GM23338 (cell line): ENCODE results near the gene GPR3. TPM values are rescaled to one million over a fixed set of nuclear protein-coding genes. Genes with fewer than 3 reads are reported as not detected.

Experiments
- ATAC-seq: fragments of 200-7000 bp; cut with Tn5 transposase; 3 replicates; pipeline ENCODE4 v1.9.1; 2020
- DNase-seq: peaks from one replicate; pipeline ENCODE4 v3.0.0-alpha.2; 2015; ENCODE audit warnings: low spot score
- H2AFZ ChIP-seq: fragments of 200-600 bp; sonication (generic); 2 replicates; pipeline ENCODE4 v1.8.0; 2016; ENCODE audit warnings: antibody characterized with exemption, mild to moderate bottlenecking, moderate library complexity
- H3F3A ChIP-seq: fragments of 200-600 bp; sonication (generic); replicated peaks from 2 replicates; pipeline ENCODE4 v1.8.0; 2017; ENCODE audit warnings: antibody characterized with exemption, mixed run types, low read depth
- H3K27ac ChIP-seq: fragments of 200-600 bp; sonication (generic); 2 replicates; pipeline ENCODE4 v1.6.1; 2016; ENCODE audit warnings: low read depth
- H3K27me3 ChIP-seq: fragments of 200-600 bp; sonication (generic); 2 replicates; pipeline ENCODE4 v1.8.0; 2016; ENCODE audit warnings: mild to moderate bottlenecking, mixed run types, moderate library complexity; ENCODE audit not compliant: insufficient read depth
- H3K36me3 ChIP-seq: fragments of 200-600 bp; sonication (generic); 2 replicates; pipeline ENCODE4 v1.8.0; 2016; ENCODE audit warnings: mild to moderate bottlenecking; ENCODE audit not compliant: insufficient read depth
- H3K4me1 ChIP-seq: fragments of 200-600 bp; sonication (generic); 2 replicates; pipeline ENCODE4 v1.8.0; 2016; ENCODE audit warnings: mild to moderate bottlenecking, moderate library complexity; ENCODE audit not compliant: insufficient read depth
- H3K4me2 ChIP-seq: fragments of 200-600 bp; sonication (generic); 2 replicates; pipeline ENCODE4 v1.7.1; 2017; ENCODE audit warnings: mixed run types
- H3K4me3 ChIP-seq: fragments of 200-600 bp; sonication (generic); 2 replicates; pipeline ENCODE4 v1.6.1; 2016; ENCODE audit warnings: mixed run types
- H3K79me2 ChIP-seq: fragments of 200-600 bp; sonication (generic); replicated peaks from 2 replicates; pipeline ENCODE4 v1.8.0; 2017; ENCODE audit warnings: mild to moderate bottlenecking; ENCODE audit not compliant: insufficient read depth
- H3K9me2 ChIP-seq: fragments of 200-600 bp; sonication (generic); 2 replicates; pipeline ENCODE4 v1.8.0; 2017; ENCODE audit not compliant: insufficient read depth
- H4K20me1 ChIP-seq: fragments of 200-600 bp; sonication (generic); replicated peaks from 2 replicates; pipeline ENCODE4 v1.8.0; 2017; ENCODE audit warnings: mild to moderate bottlenecking; ENCODE audit not compliant: insufficient read depth
- H3K27ac Mint-ChIP-seq: 2 replicates; pipeline ENCODE4 v1.8.0; 2020; ENCODE audit warnings: inconsistent platforms, mild to moderate bottlenecking, moderate library complexity, mixed read lengths
- H3K27me3 Mint-ChIP-seq: 3 replicates; pipeline ENCODE4 v1.8.0; 2022; ENCODE audit warnings: low read depth, mild to moderate bottlenecking, moderate library complexity, mixed read lengths, inconsistent platforms; ENCODE audit not compliant: insufficient read depth, poor library complexity
- H3K36me3 Mint-ChIP-seq: 3 replicates; pipeline ENCODE4 v1.8.0; 2021; ENCODE audit warnings: low read depth, mild to moderate bottlenecking, inconsistent platforms, moderate library complexity, mixed read lengths
- H3K4me1 Mint-ChIP-seq: 3 replicates; pipeline ENCODE4 v1.8.0; 2020; ENCODE audit warnings: mild to moderate bottlenecking, inconsistent platforms, mixed read lengths
- H3K4me3 Mint-ChIP-seq: 3 replicates; pipeline ENCODE4 v1.8.0; 2021; ENCODE audit warnings: moderate library complexity, mild to moderate bottlenecking, inconsistent platforms, mixed read lengths
- H3K9me3 Mint-ChIP-seq: 3 replicates; pipeline ENCODE4 v1.8.0; 2020; ENCODE audit warnings: moderate library complexity, mild to moderate bottlenecking, inconsistent platforms, mixed read lengths
- CREB1 ChIP-seq: fragments of 250-450 bp; sonication (Bioruptor Pico); IDR thresholded peaks from 2 replicates; pipeline ENCODE4 v1.5.0; 2020; ENCODE audit warnings: low read depth, mild to moderate bottlenecking, moderate library complexity
- CTCF ChIP-seq, 2 experiments: fragments of 200-600 bp in 1 of 2; sonication (generic) in 1 of 2; conservative IDR thresholded peaks; 2 replicates each; pipeline versions ENCODE4 v1.5.1 to v1.6.1; 2016 to 2017; ENCODE audit warnings: antibody characterized with exemption in 2 of 2, low read depth in 2 of 2, mild to moderate bottlenecking in 2 of 2, moderate library complexity in 1 of 2
- EZH2 ChIP-seq: fragments of 200-600 bp; sonication (generic); IDR thresholded peaks from one replicate; pipeline ENCODE4 v1.8.0; 2017; ENCODE audit warnings: antibody characterized with exemption, mild to moderate bottlenecking, low read depth; ENCODE audit not compliant: unreplicated experiment
- REST ChIP-seq: IDR thresholded peaks from one replicate; pipeline ENCODE4 v1.6.1; 2018; ENCODE audit warnings: antibody characterized with exemption; ENCODE audit not compliant: unreplicated experiment
- STAT1 ChIP-seq: IDR thresholded peaks from one replicate; pipeline ENCODE4 v1.6.1; 2016; ENCODE audit warnings: antibody characterized with exemption; ENCODE audit not compliant: unreplicated experiment
- ZNF331 ChIP-seq: fragments of 250-450 bp; sonication (Bioruptor Pico); IDR thresholded peaks from 2 replicates; pipeline ENCODE4 v1.5.0; 2020; ENCODE audit warnings: low read depth, mild to moderate bottlenecking, moderate library complexity
- polyA plus RNA-seq: library from polyadenylated mRNA; unstranded; fragments of >200 nt; fragmentation: Nextera tagmentation; extraction: Ambion mirVana; gene quantifications from 2 replicates; pipeline ENCODE4 v1.2.1, GENCODE V29; 2016
- total RNA-seq: library from RNA; depleted of rRNA; stranded (reverse); fragments of >200 nt; shearing (Covaris generic); gene quantifications from 2 replicates; pipeline ENCODE4 v1.2.3, GENCODE V29; 2014
- TF ChIP-seq, protein P1 (sequence below): fragments of 250-450 bp; sonication (Bioruptor Pico); IDR thresholded peaks from 2 replicates; pipeline ENCODE4 v1.5.0; 2020; ENCODE audit warnings: mild to moderate bottlenecking, moderate library complexity
- TF ChIP-seq, protein P2 (sequence below): IDR thresholded peaks from 2 replicates; pipeline ENCODE4 v1.6.1; 2016; ENCODE audit warnings: antibody characterized with exemption

Gene GPR3
- total and polyA plus RNA-seq, 2 experiments from 2014 or later = 5.9 to 9.1 TPM

- TF ChIP-seq, protein P1, sequence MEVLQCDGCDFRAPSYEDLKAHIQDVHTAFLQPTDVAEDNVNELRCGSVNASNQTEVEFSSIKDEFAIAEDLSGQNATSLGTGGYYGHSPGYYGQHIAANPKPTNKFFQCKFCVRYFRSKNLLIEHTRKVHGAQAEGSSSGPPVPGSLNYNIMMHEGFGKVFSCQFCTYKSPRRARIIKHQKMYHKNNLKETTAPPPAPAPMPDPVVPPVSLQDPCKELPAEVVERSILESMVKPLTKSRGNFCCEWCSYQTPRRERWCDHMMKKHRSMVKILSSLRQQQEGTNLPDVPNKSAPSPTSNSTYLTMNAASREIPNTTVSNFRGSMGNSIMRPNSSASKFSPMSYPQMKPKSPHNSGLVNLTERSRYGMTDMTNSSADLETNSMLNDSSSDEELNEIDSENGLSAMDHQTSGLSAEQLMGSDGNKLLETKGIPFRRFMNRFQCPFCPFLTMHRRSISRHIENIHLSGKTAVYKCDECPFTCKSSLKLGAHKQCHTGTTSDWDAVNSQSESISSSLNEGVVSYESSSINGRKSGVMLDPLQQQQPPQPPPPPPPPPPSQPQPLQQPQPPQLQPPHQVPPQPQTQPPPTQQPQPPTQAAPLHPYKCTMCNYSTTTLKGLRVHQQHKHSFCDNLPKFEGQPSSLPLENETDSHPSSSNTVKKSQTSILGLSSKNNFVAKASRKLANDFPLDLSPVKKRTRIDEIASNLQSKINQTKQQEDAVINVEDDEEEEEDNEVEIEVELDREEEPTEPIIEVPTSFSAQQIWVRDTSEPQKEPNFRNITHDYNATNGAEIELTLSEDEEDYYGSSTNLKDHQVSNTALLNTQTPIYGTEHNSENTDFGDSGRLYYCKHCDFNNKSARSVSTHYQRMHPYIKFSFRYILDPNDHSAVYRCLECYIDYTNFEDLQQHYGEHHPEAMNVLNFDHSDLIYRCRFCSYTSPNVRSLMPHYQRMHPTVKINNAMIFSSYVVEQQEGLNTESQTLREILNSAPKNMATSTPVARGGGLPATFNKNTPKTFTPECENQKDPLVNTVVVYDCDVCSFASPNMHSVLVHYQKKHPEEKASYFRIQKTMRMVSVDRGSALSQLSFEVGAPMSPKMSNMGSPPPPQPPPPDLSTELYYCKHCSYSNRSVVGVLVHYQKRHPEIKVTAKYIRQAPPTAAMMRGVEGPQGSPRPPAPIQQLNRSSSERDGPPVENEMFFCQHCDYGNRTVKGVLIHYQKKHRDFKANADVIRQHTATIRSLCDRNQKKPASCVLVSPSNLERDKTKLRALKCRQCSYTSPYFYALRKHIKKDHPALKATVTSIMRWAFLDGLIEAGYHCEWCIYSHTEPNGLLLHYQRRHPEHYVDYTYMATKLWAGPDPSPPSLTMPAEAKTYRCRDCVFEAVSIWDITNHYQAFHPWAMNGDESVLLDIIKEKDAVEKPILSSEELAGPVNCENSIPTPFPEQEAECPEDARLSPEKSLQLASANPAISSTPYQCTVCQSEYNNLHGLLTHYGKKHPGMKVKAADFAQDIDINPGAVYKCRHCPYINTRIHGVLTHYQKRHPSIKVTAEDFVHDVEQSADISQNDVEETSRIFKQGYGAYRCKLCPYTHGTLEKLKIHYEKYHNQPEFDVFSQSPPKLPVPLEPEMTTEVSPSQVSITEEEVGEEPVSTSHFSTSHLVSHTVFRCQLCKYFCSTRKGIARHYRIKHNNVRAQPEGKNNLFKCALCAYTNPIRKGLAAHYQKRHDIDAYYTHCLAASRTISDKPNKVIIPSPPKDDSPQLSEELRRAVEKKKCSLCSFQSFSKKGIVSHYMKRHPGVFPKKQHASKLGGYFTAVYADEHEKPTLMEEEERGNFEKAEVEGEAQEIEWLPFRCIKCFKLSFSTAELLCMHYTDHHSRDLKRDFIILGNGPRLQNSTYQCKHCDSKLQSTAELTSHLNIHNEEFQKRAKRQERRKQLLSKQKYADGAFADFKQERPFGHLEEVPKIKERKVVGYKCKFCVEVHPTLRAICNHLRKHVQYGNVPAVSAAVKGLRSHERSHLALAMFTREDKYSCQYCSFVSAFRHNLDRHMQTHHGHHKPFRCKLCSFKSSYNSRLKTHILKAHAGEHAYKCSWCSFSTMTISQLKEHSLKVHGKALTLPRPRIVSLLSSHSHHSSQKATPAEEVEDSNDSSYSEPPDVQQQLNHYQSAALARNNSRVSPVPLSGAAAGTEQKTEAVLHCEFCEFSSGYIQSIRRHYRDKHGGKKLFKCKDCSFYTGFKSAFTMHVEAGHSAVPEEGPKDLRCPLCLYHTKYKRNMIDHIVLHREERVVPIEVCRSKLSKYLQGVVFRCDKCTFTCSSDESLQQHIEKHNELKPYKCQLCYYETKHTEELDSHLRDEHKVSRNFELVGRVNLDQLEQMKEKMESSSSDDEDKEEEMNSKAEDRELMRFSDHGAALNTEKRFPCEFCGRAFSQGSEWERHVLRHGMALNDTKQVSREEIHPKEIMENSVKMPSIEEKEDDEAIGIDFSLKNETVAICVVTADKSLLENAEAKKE (CRISPR knock-in tag) = no peak
- TF ChIP-seq CTCF (conservative IDR thresholded peaks at IDR 0.05; ENCODE audit: low read depth in 2 of 2) = no peak
- TF ChIP-seq, protein P2, sequence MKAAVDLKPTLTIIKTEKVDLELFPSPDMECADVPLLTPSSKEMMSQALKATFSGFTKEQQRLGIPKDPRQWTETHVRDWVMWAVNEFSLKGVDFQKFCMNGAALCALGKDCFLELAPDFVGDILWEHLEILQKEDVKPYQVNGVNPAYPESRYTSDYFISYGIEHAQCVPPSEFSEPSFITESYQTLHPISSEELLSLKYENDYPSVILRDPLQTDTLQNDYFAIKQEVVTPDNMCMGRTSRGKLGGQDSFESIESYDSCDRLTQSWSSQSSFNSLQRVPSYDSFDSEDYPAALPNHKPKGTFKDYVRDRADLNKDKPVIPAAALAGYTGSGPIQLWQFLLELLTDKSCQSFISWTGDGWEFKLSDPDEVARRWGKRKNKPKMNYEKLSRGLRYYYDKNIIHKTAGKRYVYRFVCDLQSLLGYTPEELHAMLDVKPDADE = no peak
Observed at GRCh38 chr1:27400082-27400962, 7.9 kb downstream of the GPR3 start (continued).

GRCh38 chr1:27400963-27401341 lies 8.5 kb downstream of the GPR3 start:
- no peak overlapping the region for H3K27ac Mint-ChIP-seq
- no peak overlapping the region for H3K4me3 Mint-ChIP-seq
- no peaks in the 10 kb centered on the region for H4K20me1 ChIP-seq
- H3K79me2 ChIP-seq = no peaks in the 10 kb centered on the region
- H3K4me1 ChIP-seq = peaks cover 46% of the 10 kb centered on the region
- no peak overlapping the region for H3K27ac ChIP-seq
- no peak for DNase-seq
- TF ChIP-seq, protein P2 = no peak
- TF ChIP-seq REST (no peak), ZNF331 (CRISPR knock-in tag) (no peak), EZH2 (no peak), CREB1 (no peak), STAT1 (no peak)
- no peaks in the 10 kb centered on the region for H3K9me2 ChIP-seq
- H3K4me2 ChIP-seq = no peak overlapping the region
- H3K4me1 Mint-ChIP-seq = peaks cover 69% of the 10 kb centered on the region
- peaks cover 20% of the 10 kb centered on the region for H3K27me3 Mint-ChIP-seq
- H3K9me3 Mint-ChIP-seq = no peaks in the 10 kb centered on the region
- H3K4me3 ChIP-seq = no peak overlapping the region
- peaks cover 4% of the 10 kb centered on the region; the same call in 1 of the 3 replicates for H3K36me3 Mint-ChIP-seq
- ATAC-seq = no peak
- no peak overlapping the region for H2AFZ ChIP-seq
- H3K27me3 ChIP-seq = no peaks in the 10 kb centered on the region
- peaks cover 22% of the 10 kb centered on the region for H3F3A ChIP-seq
- no peaks in the 10 kb centered on the region for H3K36me3 ChIP-seq
